ENCODE measurements around the gene DMGDH. TPM values are rescaled to one million over a fixed set of nuclear protein-coding genes. Genes with fewer than 3 reads are reported as not detected.

The DMGDH gene
- total RNA-seq, 1 experiment from 2014 or later: not detected

- Histone ChIP-seq H2BK15ac (ENCODE audit: low read depth, low read length) (no peak overlapping the region), H4K20me1 (ENCODE audit: control insufficient read depth, insufficient read depth, insufficient read length) (no peaks in the 10 kb centered on the region), H3K9me3 (ENCODE audit: control insufficient read depth, low read depth, low read length) (no peaks in the 10 kb centered on the region), H3K4me2 (ENCODE audit: insufficient read depth, insufficient read length, low read length) (no peak overlapping the region), H3K14ac (ENCODE audit: insufficient read depth, low read length) (no peak overlapping the region), H3K27ac (ENCODE audit: insufficient read length, low read depth, low read length) (no peak overlapping the region), H3K56ac (ENCODE audit: insufficient read length, low read depth, low read length) (no peak overlapping the region), H2BK20ac (ENCODE audit: low read depth, low read length, poor library complexity, severe bottlenecking) (no peak overlapping the region), H3K27me3 (ENCODE audit: insufficient read depth, low read length) (no peaks in the 10 kb centered on the region), H3K23ac (ENCODE audit: insufficient read length, low read depth, low read length) (no peak overlapping the region), H3K4me1 (ENCODE audit: insufficient read depth, low read length) (no peaks in the 10 kb centered on the region), H3K4ac (ENCODE audit: low read depth, low read length) (no peak overlapping the region), H3K79me1 (ENCODE audit: insufficient read depth, low read depth, low read length, poor library complexity, severe bottlenecking) (no peaks in the 10 kb centered on the region), H3K23me2 (ENCODE audit: insufficient read length, low read depth, low read length, poor library complexity, severe bottlenecking) (no peaks in the 10 kb centered on the region), H3K79me2 (ENCODE audit: insufficient read depth, low read length) (no peaks in the 10 kb centered on the region), H4K8ac (replicated peaks; ENCODE audit: insufficient read length, low read depth, low read length) (no peak overlapping the region), H2BK12ac (ENCODE audit: insufficient read length, low read depth, low read length) (no peak overlapping the region), H3T11ph (ENCODE audit: low read length) (no peak overlapping the region), H4K91ac (ENCODE audit: insufficient read length, low read depth, low read length) (no peak overlapping the region), H3K18ac (ENCODE audit: insufficient read length, low read depth, low read length) (no peak overlapping the region), H3K9ac (ENCODE audit: extremely low read depth, insufficient read length, low read length) (no peak overlapping the region), H2AFZ (ENCODE audit: low read length) (no peak overlapping the region), H2BK5ac (ENCODE audit: insufficient read length, low read length) (no peak overlapping the region), H2AK5ac (ENCODE audit: insufficient read length, low read length) (no peak overlapping the region), H4K5ac (ENCODE audit: insufficient read length, low read depth, low read length) (no peak overlapping the region), H2BK120ac (ENCODE audit: low read depth, low read length, poor library complexity, severe bottlenecking) (no peak overlapping the region)
- peaks cover 3% of the 10 kb centered on the region; the same call in 1 of the 2 replicates for H3K27me3 Mint-ChIP-seq (ENCODE audit: low read depth)
- no peak for TF ChIP-seq CTCF (conservative IDR thresholded peaks at IDR 0.05)
- no peak overlapping the region for H3K4me3 Mint-ChIP-seq
- no peak for DNase-seq
- no peak overlapping the region for H3K27ac Mint-ChIP-seq
- H3K9me3 Mint-ChIP-seq: no peaks in the 10 kb centered on the region; a peak in 1 of 5 replicates
- H3K36me3 Mint-ChIP-seq (ENCODE audit: insufficient read depth in 1 of 3, low read depth in 3 of 3): no peaks in the 10 kb centered on the region
- H3K4me1 Mint-ChIP-seq: peaks cover 5 to 14% of the 10 kb centered on the region in 2 experiments
Observed at GRCh38 chr5:79056847-79057246, 12.6 kb downstream of the DMGDH start.

All from H9 (cell line).